GM21825 (cell line): Measurements from ENCODE around the gene RNF212.

Source experiments
- ATAC-seq: cut with Tn5 transposase; IDR thresholded peaks from one replicate; pipeline ENCODE4 v1.9.1; 2021; ENCODE audit warnings: mild to moderate bottlenecking, moderate library complexity; ENCODE audit not compliant: unreplicated experiment

Gene RNF212

GRCh38 chr4:1022051-1022738 is 91.2 kb downstream of the RNF212 start:
- ATAC-seq: no peak
